Keratinocyte (primary cell): ENCODE measurements around the gene USP48. TPM values are rescaled to one million over a fixed set of nuclear protein-coding genes. Genes with fewer than 3 reads are reported as not detected.
A peak's percentile ranks its signal among the peaks of the same experiment; 100 is the strongest.

Source experiments
- DNase-seq: peaks from one replicate; pipeline ENCODE4 v3.0.0-alpha.2; 2011; ENCODE audit warnings: low read depth, missing footprints, low spot score
- FAIRE-seq: peaks from 2 replicates; lab custom pipeline; 2011; peaks lifted over from hg19 to GRCh38; lab: Jason Lieb, UNC
- H2AFZ ChIP-seq: 2 replicates; pipeline ENCODE4 v1.6.0; 2012; ENCODE audit warnings: low read length, control low read depth, inconsistent platforms; ENCODE audit not compliant: control insufficient read depth
- H3K27ac ChIP-seq: 2 replicates; pipeline ENCODE4 v1.5.1; 2011; ENCODE audit warnings: low read length; ENCODE audit not compliant: control insufficient read depth, insufficient read depth
- H3K27me3 ChIP-seq: 3 replicates; pipeline ENCODE4 v1.6.0; 2011; ENCODE audit warnings: low read length; ENCODE audit not compliant: control insufficient read depth, insufficient read depth; ENCODE audit errors: extremely low read depth
- H3K36me3 ChIP-seq, 2 experiments: 2 replicates in 1 of 2; 3 replicates in 1 of 2; pipeline ENCODE4 v1.5.1; 2011; ENCODE audit warnings: low read length in 2 of 2, mild to moderate bottlenecking in 1 of 2; ENCODE audit not compliant: control insufficient read depth in 2 of 2, insufficient read depth in 2 of 2; ENCODE audit errors: extremely low read depth in 1 of 2
- H3K4me1 ChIP-seq: 3 replicates; pipeline ENCODE4 v1.5.1; 2011; ENCODE audit warnings: low read length; ENCODE audit not compliant: control insufficient read depth, insufficient read depth; ENCODE audit errors: extremely low read depth
- H3K4me2 ChIP-seq: 3 replicates; pipeline ENCODE4 v1.6.0; 2011; ENCODE audit warnings: low read depth, low read length; ENCODE audit not compliant: control insufficient read depth, insufficient read depth; ENCODE audit errors: extremely low read depth
- H3K4me3 ChIP-seq, 3 experiments: fragments of 200-600 bp in 1 of 3; sonication (generic) in 1 of 3; 2 replicates in 2 of 3; 3 replicates in 1 of 3; pipeline ENCODE4 v1.5.1; 2011 to 2016; ENCODE audit warnings: low read length in 3 of 3, mild to moderate bottlenecking in 3 of 3, control low read depth in 2 of 3, inconsistent platforms in 1 of 3, low read depth in 1 of 3, mixed read lengths in 1 of 3, mixed run types in 1 of 3, moderate library complexity in 1 of 3; ENCODE audit not compliant: control insufficient read depth in 2 of 3, insufficient read depth in 2 of 3; ENCODE audit errors: extremely low read depth in 1 of 3
- H3K79me2 ChIP-seq: 2 replicates; pipeline ENCODE4 v1.6.0; 2012; ENCODE audit warnings: low read length; ENCODE audit not compliant: control insufficient read depth, insufficient read depth
- H3K9ac ChIP-seq: 3 replicates; pipeline ENCODE4 v1.6.0; 2011; ENCODE audit warnings: low read length; ENCODE audit not compliant: control insufficient read depth, insufficient read depth; ENCODE audit errors: extremely low read depth
- H3K9me1 ChIP-seq: 3 replicates; pipeline ENCODE4 v1.6.0; 2011; ENCODE audit warnings: low read length; ENCODE audit not compliant: control insufficient read depth, insufficient read depth; ENCODE audit errors: extremely low read depth
- H3K9me3 ChIP-seq: 2 replicates; pipeline ENCODE4 v1.5.1; 2012; ENCODE audit warnings: low read depth, low read length; ENCODE audit not compliant: control insufficient read depth
- H4K20me1 ChIP-seq: 3 replicates; pipeline ENCODE4 v1.6.0; 2011; ENCODE audit warnings: low read length; ENCODE audit not compliant: control insufficient read depth, insufficient read depth; ENCODE audit errors: extremely low read depth
- CTCF ChIP-seq, 3 experiments: IDR thresholded peaks in 1 of 3; conservative IDR thresholded peaks in 1 of 3; optimal IDR thresholded peaks in 1 of 3; 2 replicates in 2 of 3; 3 replicates in 1 of 3; pipeline versions ENCODE3 to v1.5.1; 2011; ENCODE audit warnings: low read length in 3 of 3, mild to moderate bottlenecking in 3 of 3, moderate library complexity in 2 of 3, control low read depth in 1 of 3, inconsistent platforms in 1 of 3; ENCODE audit not compliant: insufficient read depth in 2 of 3; ENCODE audit errors: extremely low read depth in 1 of 3
- EZH2 ChIP-seq: IDR thresholded peaks from one replicate; pipeline ENCODE4 v1.6.1; 2012; ENCODE audit warnings: inconsistent platforms, mild to moderate bottlenecking, low read length, moderate library complexity
- dilution Hi-C: fragments of 300-500 bp; cut with MboI; formaldehyde crosslinking; loops from one replicate; pipeline ENCODE4 v1.7.0; 2020; ENCODE audit warnings: low sequenced_read_pairs; ENCODE audit not compliant: extremely low pct_ligation_motif_present
- polyA plus RNA-seq, 5 experiments: library from polyadenylated mRNA; depleted of rRNA in 3 of 5; stranded (reverse) in 3 of 5; stranded (forward) in 1 of 5; unstranded in 1 of 5; fragments of >200 nt; gene quantifications; 1 replicate in 1 of 5; 2 replicates in 3 of 5; 3 replicates in 1 of 5; pipeline versions ENCODE4 v1.2.1 to v1.2.3, GENCODE V29; 2011 to 2012; ENCODE audit warnings: missing spikeins in 2 of 5, low read depth in 1 of 5, low replicate concordance in 1 of 5

The USP48 gene
- polyA plus RNA-seq, 1 donor (not counting 4 experiments of a cell fraction or from before 2014, with no cell fraction given), result 33.0 TPM

GRCh38 chr1:21814981-21815582, 32.1 kb upstream of the USP48 start:
- Histone ChIP-seq H3K9me3 (no peaks in the 10 kb centered on the region), H3K9me1 (no peaks in the 10 kb centered on the region), H3K9ac (no peak overlapping the region), H3K36me3 (no peaks in the 10 kb centered on the region), H3K27ac (no peak overlapping the region), H4K20me1 (no peaks in the 10 kb centered on the region), H3K4me2 (no peak overlapping the region), H3K4me3 (no peak overlapping the region), H3K79me2 (no peaks in the 10 kb centered on the region), H2AFZ (no peak overlapping the region), H3K4me1 (no peaks in the 10 kb centered on the region), H3K27me3 (peaks cover 5% of the 10 kb centered on the region)
- no peak for TF ChIP-seq CTCF (optimal IDR thresholded peaks at IDR 0.05 in 1 of 3, IDR thresholded peaks at IDR 0.05 in 1 of 3, conservative IDR thresholded peaks at IDR 0.05 in 1 of 3; ENCODE audit: extremely low read depth in 1 of 3, insufficient read depth in 2 of 3, low read length in 3 of 3)
- TF ChIP-seq EZH2, result no peak
- dilution Hi-C loops, result no loop called here
- DNase-seq, result no peak
- FAIRE-seq, result no peak

GRCh38 chr1:21814241-21814918, 31.4 kb upstream of the USP48 start:
- no peaks in the 10 kb centered on the region for H3K9me3 ChIP-seq
- H4K20me1 ChIP-seq, result no peaks in the 10 kb centered on the region
- TF ChIP-seq EZH2 (no peak), CTCF (optimal IDR thresholded peaks at IDR 0.05 in 1 of 3, IDR thresholded peaks at IDR 0.05 in 1 of 3, conservative IDR thresholded peaks at IDR 0.05 in 1 of 3; ENCODE audit: extremely low read depth in 1 of 3, insufficient read depth in 2 of 3, low read length in 3 of 3) (peak in 2 of 3 experiments; percentile 21 to 52)
- no peaks in the 10 kb centered on the region for H3K9me1 ChIP-seq
- H3K4me1 ChIP-seq, result no peaks in the 10 kb centered on the region
- peak overlapping the region; percentile 69 for H3K4me2 ChIP-seq
- H2AFZ ChIP-seq, result peak overlapping the region; percentile 51
- no peak overlapping the region for H3K9ac ChIP-seq
- DNase-seq (no peak), FAIRE-seq (no peak)
- H3K27ac ChIP-seq, result no peak overlapping the region
- peaks cover 5% of the 10 kb centered on the region for H3K27me3 ChIP-seq
- H3K36me3 ChIP-seq, result no peaks in the 10 kb centered on the region
- H3K79me2 ChIP-seq, result no peaks in the 10 kb centered on the region
- peak overlapping the region; percentile 5 to 38 (median 25) for H3K4me3 ChIP-seq
- dilution Hi-C loops, result no loop called here
